CD4-positive, alpha-beta T cell (primary cell): ENCODE data around the gene PPIAL4G. TPM values are rescaled to one million over a fixed set of nuclear protein-coding genes. Genes with fewer than 3 reads are reported as not detected.
A peak's percentile ranks its signal among the peaks of the same experiment; 100 is the strongest.
"Not testable (repeated sequence)": the region's sequence is repeated elsewhere in the genome, so short reads cannot be mapped to it uniquely, and the experiment has no call there.

Source experiments
- ATAC-seq: fragments of 200-7000 bp; cut with Tn5 transposase; one replicate; pipeline ENCODE4 v1.10.0; 2022; ENCODE audit warnings: mild to moderate bottlenecking; ENCODE audit not compliant: poor library complexity
- CTCF ChIA-PET: fragments of 350-600 bp; sonication (Branson Sonifier 250); formaldehyde crosslinking; loops from one replicate; lab custom pipeline; 2021; ENCODE audit warnings: antibody characterized with exemption, inconsistent platforms; lab: Charles Lee
- POLR2A ChIA-PET: fragments of 350-600 bp; sonication (Branson Sonifier 250); formaldehyde crosslinking; loops from one replicate; lab custom pipeline; 2021; ENCODE audit warnings: antibody characterized with exemption, inconsistent platforms; lab: Charles Lee
- DNase-seq, 14 experiments: peaks; one replicate each; pipeline ENCODE4 v3.0.0-alpha.2; 2013 to 2020; ENCODE audit warnings: mixed read lengths in 2 of 14
- H3K27ac ChIP-seq, 2 donors: one replicate each; pipeline versions ENCODE4 v1.5.1 to v1.7.0; 2013; ENCODE audit warnings: low read length in 2 of 2, low read depth in 1 of 2, mild to moderate bottlenecking in 1 of 2
- H3K27me3 ChIP-seq, 2 experiments: 1 replicate in 1 of 2; 2 replicates in 1 of 2; pipeline versions ENCODE4 v1.6.1 to v1.7.0; 2013; ENCODE audit warnings: low read length in 2 of 2, control low read depth in 1 of 2, mild to moderate bottlenecking in 1 of 2, moderate library complexity in 1 of 2; ENCODE audit not compliant: insufficient read depth in 2 of 2, control insufficient read depth in 1 of 2
- H3K36me3 ChIP-seq: one replicate; pipeline ENCODE4 v1.6.1; 2013; ENCODE audit warnings: low read length, control low read depth; ENCODE audit not compliant: insufficient read depth
- H3K4me1 ChIP-seq: one replicate; pipeline ENCODE4 v1.6.1; 2013; ENCODE audit warnings: low read length, control low read depth; ENCODE audit not compliant: insufficient read depth
- H3K4me3 ChIP-seq: one replicate; pipeline ENCODE4 v1.5.1; 2013; ENCODE audit warnings: mild to moderate bottlenecking, low read length, moderate library complexity
- H3K9me3 ChIP-seq, 2 experiments: 1 replicate in 1 of 2; 2 replicates in 1 of 2; pipeline versions ENCODE4 v1.6.1 to v1.7.0; 2013; ENCODE audit warnings: low read length in 2 of 2, mild to moderate bottlenecking in 2 of 2, control low read depth in 1 of 2, moderate library complexity in 1 of 2; ENCODE audit not compliant: control insufficient read depth in 1 of 2, insufficient read depth in 1 of 2
- H3K27ac Mint-ChIP-seq: one replicate; pipeline ENCODE4 v1.8.0; 2020; ENCODE audit warnings: mixed read lengths
- H3K27me3 Mint-ChIP-seq: one replicate; pipeline ENCODE4 v1.8.0; 2021; ENCODE audit warnings: mixed read lengths
- H3K36me3 Mint-ChIP-seq: one replicate; pipeline ENCODE4 v1.8.0; 2021; ENCODE audit warnings: low read depth, mixed read lengths
- H3K4me1 Mint-ChIP-seq: one replicate; pipeline ENCODE4 v1.8.0; 2021; ENCODE audit warnings: low read depth, mixed read lengths
- H3K4me3 Mint-ChIP-seq: one replicate; pipeline ENCODE4 v1.8.0; 2020; ENCODE audit warnings: mild to moderate bottlenecking, mixed read lengths
- H3K9me3 Mint-ChIP-seq: one replicate; pipeline ENCODE4 v1.8.0; 2020; ENCODE audit warnings: mixed read lengths
- intact Hi-C, 2 experiments: fragments of 100-400 bp; cut with DNase I in 1 of 2; cut with micrococcal nuclease in 1 of 2; formaldehyde crosslinking; loops; one replicate each; pipeline versions ENCODE4 v1.15.1 to v1.9.0; 2023 to 2025; cut with DNase I, micrococcal nuclease
- total RNA-seq, 174 experiments: library from RNA in 2 of 174; stranded (reverse) in 2 of 174; gene quantifications; one replicate each; pipeline ENCODE4 v1.2.3 and lab custom pipeline; 2021 to 2026

The PPIAL4G gene
- total RNA-seq, 2 experiments from 2014 or later: 0.11 to 0.14 TPM

DNA sequence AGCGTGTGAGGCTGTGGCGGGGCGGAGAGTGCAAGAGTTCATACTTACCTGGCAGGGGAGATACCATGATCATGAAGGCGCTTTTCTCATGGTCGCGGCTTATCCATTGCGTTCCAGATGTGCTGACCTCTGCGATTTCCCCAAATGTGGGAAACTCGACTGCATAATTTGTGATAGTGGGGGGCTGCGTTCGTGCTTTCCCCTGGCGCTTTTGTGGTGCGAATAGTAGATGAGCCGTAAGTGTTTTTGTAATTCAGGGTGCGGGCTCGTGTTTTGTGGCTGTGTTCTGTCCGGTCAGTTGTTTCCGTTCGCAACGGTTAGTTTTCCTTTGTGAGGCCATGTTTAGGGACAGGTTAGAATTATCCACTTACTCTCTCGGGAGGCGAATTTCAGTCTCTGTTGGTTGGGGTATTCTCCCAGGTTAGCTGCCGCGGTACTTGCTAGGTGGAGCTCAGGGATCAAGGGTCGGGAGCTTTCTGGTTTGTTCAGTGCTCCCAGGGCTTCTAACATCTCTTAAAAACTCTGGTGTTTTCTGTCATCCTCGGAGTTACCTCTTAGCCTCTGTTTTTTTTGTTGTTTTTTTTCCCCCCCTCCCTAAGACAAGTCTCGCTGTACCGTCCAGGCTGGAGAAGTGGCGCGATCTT lies 39.6 kb upstream of the PPIAL4G start:
- peak overlapping the region; percentile 98 for H3K4me3 Mint-ChIP-seq

DNA sequence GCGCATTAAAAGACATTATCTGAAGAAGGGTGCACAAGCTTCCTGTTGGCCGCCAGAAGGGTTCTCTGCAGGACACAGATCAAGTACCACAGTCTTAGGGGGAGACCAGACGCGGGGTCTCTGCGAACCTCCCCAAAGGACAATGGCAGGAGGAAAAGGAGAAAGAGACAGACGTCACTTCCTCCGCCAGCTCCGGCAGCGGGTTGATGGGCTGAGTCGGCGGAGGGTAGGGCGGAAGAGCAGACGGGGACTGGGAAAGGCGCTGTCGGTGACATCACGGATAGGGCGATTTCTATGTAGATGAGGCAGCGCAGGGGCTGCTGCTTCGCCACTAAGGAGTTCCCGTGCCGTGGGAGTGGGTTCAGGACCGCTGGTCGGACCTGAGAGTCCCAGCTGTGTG lies 39.0 kb upstream of the PPIAL4G start:
- H3K27me3 ChIP-seq, intact Hi-C loops, H3K9me3 Mint-ChIP-seq, H3K4me1 Mint-ChIP-seq, CTCF ChIA-PET, H3K36me3 ChIP-seq, H3K9me3 ChIP-seq, H3K27me3 Mint-ChIP-seq: not testable (repeated sequence)
- peaks cover 13% of the 10 kb centered on the region for H3K4me1 ChIP-seq
- H3K27ac ChIP-seq: peak overlapping the region; percentile 29 to 72
- peak; percentile 70 to 95 (median 78) for DNase-seq
- ATAC-seq: peak; percentile 50
- Mint-ChIP-seq H3K36me3 (peaks cover 12% of the 10 kb centered on the region), H3K27ac (peak overlapping the region; percentile 96), H3K4me3 (peak overlapping the region; percentile 98)
- POLR2A ChIA-PET: interaction anchor here (0.6 to 1.7 kb wide), 3 partner anchors 133 to 188 kb away, joined by 3 to 30 read pairs (median 4); no protein-coding TSS in a partner anchor
- peak overlapping the region; percentile 70 for H3K4me3 ChIP-seq

More for the DNA sequence above, 39.6 kb upstream of the PPIAL4G start:
- Histone ChIP-seq H3K4me1 (peaks cover 13% of the 10 kb centered on the region), H3K27ac (peak overlapping the region; percentile 62 to 73), H3K4me3 (peak overlapping the region; percentile 70)
- H3K27me3 ChIP-seq, intact Hi-C loops, CTCF ChIA-PET, H3K27me3 Mint-ChIP-seq, H3K9me3 Mint-ChIP-seq, H3K9me3 ChIP-seq, H3K4me1 Mint-ChIP-seq, H3K36me3 ChIP-seq: not testable (repeated sequence)
- POLR2A ChIA-PET: interaction anchor here (0.7 to 1.7 kb wide), 6 partner anchors 91 to 188 kb away, joined by 3 to 30 read pairs (median 4); no protein-coding TSS in a partner anchor
- ATAC-seq (peak; percentile 68), DNase-seq (peak; percentile 76 to 97 (median 82))
- H3K36me3 Mint-ChIP-seq: peaks cover 12% of the 10 kb centered on the region
- peak overlapping the region; percentile 96 for H3K27ac Mint-ChIP-seq

DNA sequence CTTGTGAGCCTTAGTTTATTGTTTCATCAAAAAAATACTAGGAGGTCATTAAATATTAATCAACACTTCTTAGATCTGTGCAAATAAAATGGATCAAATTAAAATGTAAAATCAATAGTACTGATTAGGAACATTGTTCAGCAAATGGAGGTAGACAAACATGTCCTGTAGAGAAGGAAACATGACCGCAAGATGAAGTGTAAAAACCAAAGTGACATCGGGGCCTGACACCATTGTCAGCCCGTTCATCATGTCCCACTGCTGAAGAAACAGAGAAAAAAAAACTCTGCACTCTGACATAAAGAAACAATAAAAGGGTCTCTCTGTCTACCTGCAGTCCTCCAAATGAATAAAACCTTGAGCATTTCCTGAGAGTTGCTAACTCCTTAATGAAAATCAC lies 31.2 kb upstream of the PPIAL4G start:
- H3K4me3 Mint-ChIP-seq, H3K9me3 ChIP-seq, CTCF ChIA-PET, H3K9me3 Mint-ChIP-seq, H3K27ac Mint-ChIP-seq, POLR2A ChIA-PET, H3K36me3 ChIP-seq, H3K4me3 ChIP-seq, intact Hi-C loops, H3K27ac ChIP-seq, H3K27me3 ChIP-seq, H3K36me3 Mint-ChIP-seq, H3K4me1 ChIP-seq, ATAC-seq, H3K27me3 Mint-ChIP-seq: not testable (repeated sequence)
- peaks cover 14% of the 10 kb centered on the region for H3K4me1 Mint-ChIP-seq
- DNase-seq: peak in 1 of 14 experiments; percentile 41

DNA sequence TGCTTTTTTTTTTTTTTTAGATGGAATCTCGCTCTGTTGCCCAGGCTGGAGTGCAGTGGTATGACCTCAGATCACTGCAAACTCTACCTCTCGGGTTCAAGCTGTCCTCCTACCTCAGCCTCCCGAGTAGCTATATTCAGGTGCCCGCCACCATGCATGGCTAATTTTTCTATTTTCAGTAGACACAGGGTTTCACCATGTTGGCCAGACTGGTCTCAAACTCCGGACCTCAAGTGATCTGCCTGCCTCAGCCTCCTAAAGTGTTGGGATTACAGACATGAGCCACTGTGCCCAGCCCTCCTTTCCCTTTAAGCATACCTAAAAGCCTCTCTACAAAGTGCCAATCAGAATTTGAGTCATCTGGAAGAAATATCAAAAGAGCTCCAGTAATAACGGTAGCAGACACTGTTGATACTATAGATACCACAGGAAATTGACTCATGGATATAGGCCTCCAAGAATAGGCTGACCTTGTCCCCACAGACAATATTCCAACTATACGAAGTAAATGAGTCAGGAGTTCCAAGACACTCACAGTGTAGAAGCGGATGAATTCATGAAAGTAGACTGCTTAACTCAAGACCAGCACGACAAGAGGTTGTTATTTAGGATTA lies 29.6 kb upstream of the PPIAL4G start:
- CTCF ChIA-PET, H3K4me1 ChIP-seq, H3K27ac ChIP-seq, H3K36me3 Mint-ChIP-seq, H3K27me3 ChIP-seq, H3K36me3 ChIP-seq, H3K9me3 Mint-ChIP-seq, H3K4me3 ChIP-seq, ATAC-seq, H3K27me3 Mint-ChIP-seq, H3K27ac Mint-ChIP-seq, H3K4me3 Mint-ChIP-seq, H3K9me3 ChIP-seq, intact Hi-C loops, POLR2A ChIA-PET: not testable (repeated sequence)
- peaks cover 14% of the 10 kb centered on the region for H3K4me1 Mint-ChIP-seq
- DNase-seq: peak in 1 of 14 experiments; percentile 7

DNA sequence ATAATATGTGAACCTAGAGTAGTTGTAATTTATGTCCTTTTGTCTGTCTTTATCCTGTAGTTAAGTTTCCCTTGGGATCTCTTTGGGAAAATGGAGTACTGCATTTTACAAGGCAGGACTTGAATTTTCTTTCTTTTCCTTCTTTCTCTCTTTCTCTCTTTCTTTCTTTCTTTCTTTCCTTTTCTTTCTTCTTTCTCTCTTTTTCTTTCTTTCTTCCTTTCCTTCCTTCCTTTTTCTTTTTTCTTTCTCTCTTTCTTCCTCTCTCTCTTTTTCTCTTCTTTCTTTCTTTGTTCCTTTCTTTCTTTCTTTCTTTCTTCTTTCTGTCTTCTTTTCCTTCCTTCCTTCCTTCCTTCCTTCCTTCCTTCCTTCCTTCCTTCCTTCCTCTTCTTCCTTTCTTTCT lies 10.8 kb upstream of the PPIAL4G start:
- intact Hi-C loops, ATAC-seq, H3K27me3 Mint-ChIP-seq, CTCF ChIA-PET, H3K27ac Mint-ChIP-seq, H3K36me3 ChIP-seq, H3K9me3 ChIP-seq, H3K36me3 Mint-ChIP-seq, DNase-seq, H3K4me1 Mint-ChIP-seq, H3K4me3 ChIP-seq, H3K27me3 ChIP-seq, H3K27ac ChIP-seq, POLR2A ChIA-PET, H3K4me1 ChIP-seq, H3K9me3 Mint-ChIP-seq, H3K4me3 Mint-ChIP-seq: not testable (repeated sequence)

DNA sequence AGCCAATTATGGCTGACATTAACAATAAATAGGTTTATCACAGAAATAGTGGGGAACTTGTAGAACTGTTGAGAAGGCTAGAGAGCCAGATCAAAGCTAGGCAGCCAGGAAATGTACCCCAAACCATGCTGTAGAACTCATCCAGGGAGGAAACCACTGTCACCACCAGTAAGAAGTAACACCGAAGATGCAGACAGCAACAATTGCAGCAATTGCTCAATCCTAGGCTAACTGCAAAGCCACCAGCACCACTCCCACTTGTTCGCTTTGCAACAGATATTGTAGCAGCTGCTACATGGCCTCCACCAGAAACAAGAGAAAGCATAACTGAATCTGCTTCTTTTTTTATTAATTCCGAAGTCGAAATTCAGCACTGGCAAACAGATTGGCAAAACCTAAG lies 2.0 kb downstream of the PPIAL4G start:
- CTCF ChIA-PET, H3K9me3 Mint-ChIP-seq, H3K9me3 ChIP-seq, H3K36me3 ChIP-seq, H3K36me3 Mint-ChIP-seq, H3K27me3 Mint-ChIP-seq, intact Hi-C loops, H3K4me1 ChIP-seq, ATAC-seq, H3K4me3 ChIP-seq, H3K27me3 ChIP-seq, H3K4me1 Mint-ChIP-seq, H3K27ac ChIP-seq, POLR2A ChIA-PET: not testable (repeated sequence)
- DNase-seq: peak in 9 of 14 experiments; percentile 2 to 75 (median 20)
- Mint-ChIP-seq H3K4me3 (peak overlapping the region; percentile 25), H3K27ac (peak overlapping the region; percentile 78)

DNA sequence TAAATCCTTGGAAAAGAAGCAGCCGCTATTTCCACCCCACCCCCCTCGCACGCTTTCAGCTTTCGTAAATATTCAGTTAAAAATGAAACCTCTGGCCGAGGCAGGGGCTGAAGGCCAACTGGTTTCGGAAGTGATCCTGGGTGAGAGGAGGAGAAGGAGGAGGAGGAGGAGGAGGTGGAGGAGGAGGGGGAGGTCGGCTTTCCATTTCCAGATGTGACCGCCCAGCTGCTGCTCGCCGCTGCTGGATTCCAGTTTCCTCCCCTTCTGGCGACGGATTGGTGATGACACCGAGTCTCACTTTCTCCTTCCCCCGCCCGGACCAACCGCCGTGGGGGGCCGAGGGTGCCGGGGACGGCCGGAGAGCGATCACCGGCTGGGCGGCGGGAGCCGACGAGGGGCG lies 23.4 kb downstream of the PPIAL4G start:
- ATAC-seq, CTCF ChIA-PET, H3K9me3 ChIP-seq, intact Hi-C loops, H3K36me3 ChIP-seq, H3K4me1 ChIP-seq, H3K27me3 Mint-ChIP-seq, H3K4me1 Mint-ChIP-seq, H3K9me3 Mint-ChIP-seq, DNase-seq, H3K27ac Mint-ChIP-seq, H3K27me3 ChIP-seq, H3K36me3 Mint-ChIP-seq: not testable (repeated sequence)
- POLR2A ChIA-PET: interaction anchor here (1.2 kb wide), 1 partner anchor 87 kb away, joined by 6 read pairs; no protein-coding TSS in a partner anchor
- peak overlapping the region in 1 of 2 donors; percentile 87 for H3K27ac ChIP-seq
- H3K4me3 Mint-ChIP-seq: peak overlapping the region; percentile 79
- H3K4me3 ChIP-seq: peak overlapping the region; percentile 63
